Stimulated activated CD8-positive, alpha-beta memory T cell treated with anti-CD3 and anti-CD28 coated beads, Interleukin-12 subunit alpha, Interleukin-12 subunit beta, amount 100 ng/mL, for 1 hour (primary cell): ENCODE data around the gene LPIN1.

Source experiments
- DNase-seq: peaks from one replicate; pipeline ENCODE4 v3.0.0-alpha.2; 2020; ENCODE audit warnings: low read depth

Gene LPIN1

DNA sequence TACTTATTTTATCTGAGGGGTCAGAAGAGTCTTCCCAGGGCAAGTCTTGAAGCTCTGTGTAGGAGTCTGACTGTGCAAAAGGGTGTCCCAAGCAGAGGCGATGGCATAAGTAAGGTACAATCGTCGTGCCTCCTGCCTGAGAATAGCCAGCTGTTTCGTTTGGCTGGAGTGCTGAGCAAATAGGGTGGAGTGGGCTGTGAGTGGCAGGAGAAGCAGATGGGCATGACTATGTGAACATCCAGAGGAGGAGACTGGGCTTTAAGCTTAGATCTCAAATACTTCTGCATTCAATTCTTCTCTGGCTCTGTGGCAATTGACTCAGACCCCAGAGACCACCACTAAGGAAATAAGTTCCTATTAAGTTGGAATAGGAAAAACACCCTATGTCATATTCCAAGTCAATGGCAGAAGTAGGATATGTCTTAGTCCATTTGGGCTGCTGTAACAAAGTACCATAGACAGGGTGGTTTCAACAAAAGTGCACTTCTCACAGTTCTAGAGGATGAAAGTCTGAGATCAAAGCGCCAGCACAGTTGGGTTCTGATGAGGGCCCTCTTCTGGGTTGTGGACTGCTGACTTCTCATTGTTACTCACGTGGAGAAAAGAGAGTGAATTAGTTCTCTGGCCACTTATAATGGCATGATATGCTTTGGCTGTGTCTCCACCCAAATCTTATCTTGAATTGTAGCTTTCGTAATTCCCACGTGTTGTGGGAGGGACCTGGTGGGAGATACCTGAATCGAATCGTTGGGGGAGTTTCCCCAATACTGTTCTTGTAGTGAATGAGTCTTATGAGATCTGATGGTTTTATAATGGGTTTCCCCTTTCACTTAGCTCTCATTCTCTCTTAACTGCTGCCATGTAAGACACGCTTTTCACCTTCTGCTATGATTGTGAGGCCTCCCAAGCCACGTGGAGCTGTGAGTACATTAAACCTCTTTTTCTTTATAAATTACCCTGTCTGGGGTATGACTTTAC lies 120.2 kb downstream of the LPIN1 start:
- DNase-seq, result no peak

DNA sequence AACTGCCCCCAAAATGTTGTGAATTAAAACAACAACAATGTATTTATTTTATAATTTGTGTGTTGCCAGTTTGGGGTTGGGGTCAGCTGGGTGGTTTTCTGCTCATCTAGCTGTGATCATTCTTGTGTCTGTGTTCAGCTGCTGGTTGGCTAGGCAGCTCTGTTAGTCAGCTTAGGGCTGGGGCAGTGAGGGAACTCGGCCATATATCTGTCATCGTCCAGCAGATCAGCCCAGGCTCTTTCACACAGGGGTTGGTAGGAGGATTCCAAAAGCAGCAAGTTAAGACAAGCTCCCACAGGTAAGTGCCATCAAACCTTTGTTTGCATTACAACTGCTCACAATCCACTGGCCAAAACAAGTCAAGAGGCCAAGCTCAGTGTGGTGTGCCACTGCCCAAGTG lies 121.5 kb downstream of the LPIN1 start:
- no peak for DNase-seq

DNA sequence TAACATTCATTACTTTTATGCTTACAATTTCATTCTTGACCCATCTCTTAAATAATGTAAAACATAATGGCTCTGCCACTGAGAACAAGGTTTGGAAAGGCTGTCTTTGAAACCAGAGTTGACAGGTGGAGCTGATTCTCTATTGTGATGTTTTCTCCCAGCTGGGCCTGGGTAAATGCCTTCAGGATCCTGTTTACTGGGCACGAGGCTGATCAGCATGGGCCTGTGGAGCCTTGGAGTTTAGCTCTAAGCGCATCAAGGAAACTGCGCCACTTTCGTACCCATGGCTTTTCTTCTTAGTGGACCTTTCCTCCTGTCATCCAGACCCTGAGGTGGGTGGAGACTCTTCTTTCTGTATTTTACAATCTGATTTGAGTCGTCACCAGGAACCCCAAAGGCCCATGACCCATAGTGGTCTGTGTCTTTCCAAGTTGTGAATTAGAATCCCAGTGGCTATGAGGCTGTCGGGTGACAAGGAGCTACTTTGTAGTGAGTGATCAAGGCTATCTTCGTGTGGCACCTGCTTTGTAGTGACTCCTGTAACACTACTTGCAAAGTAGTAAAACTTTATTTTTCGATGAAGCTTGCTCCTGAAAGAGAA lies 123.1 kb downstream of the LPIN1 start:
- DNase-seq, result no peak

DNA sequence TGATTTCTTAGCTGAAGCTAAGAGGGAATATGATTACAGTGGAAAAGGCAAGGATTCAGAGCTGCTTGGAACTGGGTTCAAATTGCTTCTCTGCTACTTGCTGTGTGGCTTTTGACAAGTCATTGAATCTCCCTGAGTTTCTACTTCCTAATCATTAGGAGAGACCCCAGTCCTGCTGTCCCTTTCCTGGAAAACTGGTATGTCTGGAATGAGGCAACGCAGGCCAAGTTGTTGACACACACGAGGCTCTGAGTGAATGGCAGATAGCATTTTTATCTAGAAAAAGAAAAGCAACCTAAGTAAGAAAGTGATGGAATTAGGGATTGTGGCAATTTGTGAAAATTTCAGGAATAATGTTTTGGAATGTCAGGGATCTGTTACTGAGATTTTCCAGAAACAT lies 123.6 kb downstream of the LPIN1 start:
- no peak for DNase-seq

DNA sequence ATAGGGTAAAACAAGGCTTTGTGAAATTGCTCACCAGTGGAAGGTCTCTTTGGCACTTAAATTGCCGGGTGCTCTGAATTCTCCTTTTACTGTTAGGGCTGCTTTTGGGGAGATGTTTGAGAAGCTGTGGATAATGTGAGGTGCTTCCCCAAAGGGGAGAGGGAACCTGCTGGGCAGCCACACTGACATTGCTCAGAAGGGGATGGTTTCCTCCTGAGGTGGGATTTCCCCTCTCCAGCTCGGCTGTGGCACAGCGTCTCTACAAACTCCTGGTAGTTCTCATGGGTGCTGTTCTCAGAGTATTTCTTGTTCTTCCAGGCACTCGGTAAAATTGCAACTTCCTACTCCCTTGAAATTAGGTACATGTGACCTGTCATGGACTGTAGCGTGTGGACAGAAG lies 124.2 kb downstream of the LPIN1 start:
- DNase-seq, result no peak

DNA sequence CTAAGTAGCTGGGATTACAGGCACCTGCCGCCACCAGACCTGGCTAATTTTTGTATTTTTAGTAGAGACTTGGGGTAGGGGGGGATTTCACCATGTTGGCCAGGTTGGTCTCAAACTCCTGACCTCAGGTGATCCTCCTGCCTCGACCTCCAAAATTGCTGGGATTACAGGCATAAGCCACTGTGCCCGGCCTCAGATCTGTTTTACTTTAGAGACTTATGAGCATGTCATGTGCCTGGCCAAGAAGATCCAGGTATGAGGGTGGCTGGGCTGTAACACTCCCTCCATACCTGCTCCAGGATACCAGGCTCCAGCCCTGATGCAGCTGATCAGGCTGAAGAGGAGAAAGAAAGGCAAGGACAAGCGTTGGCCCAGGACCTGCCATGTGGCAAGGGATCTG lies 125.0 kb downstream of the LPIN1 start:
- DNase-seq, result no peak

DNA sequence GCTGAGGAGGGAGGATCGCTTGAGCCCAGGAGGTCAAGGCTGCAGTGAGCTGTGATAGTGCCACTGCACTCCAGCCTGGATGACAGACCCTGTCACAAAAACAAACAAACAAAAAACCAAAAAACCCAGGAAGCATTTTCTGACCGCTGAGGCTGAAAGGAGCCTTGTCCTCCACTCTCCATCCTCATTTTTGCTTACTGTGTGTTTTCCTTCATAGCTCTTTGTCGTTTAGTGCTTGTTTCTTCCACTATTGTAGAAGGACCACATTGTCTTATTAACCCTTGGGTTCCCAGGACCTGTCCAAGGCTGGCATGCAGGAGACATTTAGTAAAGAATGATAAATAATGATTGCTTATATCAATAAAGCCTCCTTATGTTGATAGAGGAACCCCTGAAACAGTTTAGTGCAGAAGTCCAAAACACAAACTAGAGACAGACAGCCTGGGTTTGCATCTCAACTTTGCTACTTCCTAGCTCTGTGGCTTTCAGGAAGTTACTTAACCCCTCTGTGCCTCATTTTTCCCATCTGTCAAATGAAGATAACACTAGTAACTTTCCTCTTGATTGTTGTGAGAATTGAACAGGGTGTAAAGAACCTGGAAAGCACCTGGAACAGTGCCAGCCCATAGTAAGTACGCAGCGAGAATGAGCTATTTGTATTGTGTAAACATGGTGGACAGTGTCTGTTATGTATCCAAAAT lies 126.0 kb downstream of the LPIN1 start:
- DNase-seq, result no peak

DNA sequence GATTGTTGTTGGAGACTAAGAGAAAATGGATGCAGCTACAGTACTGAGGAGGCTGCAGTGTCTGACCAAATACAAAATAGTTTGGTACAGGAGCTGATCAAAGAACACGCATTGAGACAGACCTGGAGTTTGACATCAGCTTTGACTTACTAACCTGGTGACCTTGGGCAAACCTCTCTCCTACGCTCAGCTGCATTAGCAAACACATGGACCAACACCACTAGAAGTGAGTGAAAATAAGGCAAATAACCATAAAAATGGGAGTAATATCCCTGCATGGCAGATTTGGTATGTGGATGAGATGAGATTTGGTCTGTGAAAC lies 126.5 kb downstream of the LPIN1 start:
- DNase-seq, result no peak

DNA sequence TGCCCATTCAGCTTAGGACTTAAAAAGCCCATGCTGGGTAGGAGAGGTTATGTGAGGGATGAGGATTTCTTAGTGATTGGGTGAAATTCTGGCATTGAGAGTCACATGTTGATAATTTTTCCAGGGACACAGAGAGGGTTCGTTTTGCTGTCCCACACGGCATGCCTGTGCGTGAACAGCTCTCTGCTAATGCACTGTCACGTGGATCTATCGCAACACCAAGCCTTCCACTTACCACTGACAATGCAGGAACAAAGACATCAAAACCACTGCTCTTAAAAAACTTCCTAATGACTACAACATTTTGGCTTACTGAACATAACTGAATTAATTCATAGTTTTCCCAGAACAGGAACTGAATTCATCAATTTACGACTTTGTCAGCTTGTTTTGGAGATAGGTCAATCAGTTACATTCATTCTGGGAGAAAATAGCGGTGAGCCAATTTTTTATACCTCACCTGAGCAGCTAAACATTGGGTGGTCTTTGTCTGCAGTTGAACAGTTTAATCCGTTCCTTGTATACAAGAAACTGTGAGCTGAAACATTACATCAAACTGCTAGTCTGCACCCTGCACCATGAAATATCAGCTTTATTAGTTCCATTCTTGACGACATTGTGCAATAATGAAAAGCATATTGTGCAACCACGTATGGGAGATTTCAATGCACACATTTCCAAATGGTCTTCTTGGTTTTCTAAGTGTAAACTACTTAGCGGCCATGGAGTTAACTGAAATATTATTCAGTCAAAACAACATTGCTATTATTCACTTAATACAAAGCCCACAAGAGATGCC lies 127.1 kb downstream of the LPIN1 start:
- no peak for DNase-seq

DNA sequence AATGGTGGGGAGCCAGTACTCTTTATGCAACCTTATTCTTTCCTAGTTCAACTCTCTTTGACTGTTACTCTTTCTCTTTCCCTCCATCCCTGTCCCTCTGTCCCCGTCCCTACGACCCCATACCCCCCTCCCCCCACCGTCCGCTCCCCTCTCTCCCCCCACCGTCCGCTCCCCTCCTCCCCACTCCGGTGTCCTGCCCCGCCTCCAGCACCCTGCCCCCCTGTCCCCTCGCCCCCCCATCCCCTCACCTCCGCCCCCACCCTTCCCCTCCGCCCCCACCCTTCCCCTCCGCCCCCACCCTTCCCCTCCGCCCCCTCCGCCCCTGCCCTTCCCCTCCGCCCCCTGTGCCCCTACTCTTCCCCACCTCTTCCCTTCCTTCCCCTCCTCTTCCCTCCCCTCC lies 128.4 kb downstream of the LPIN1 start:
- DNase-seq, result no peak

DNA sequence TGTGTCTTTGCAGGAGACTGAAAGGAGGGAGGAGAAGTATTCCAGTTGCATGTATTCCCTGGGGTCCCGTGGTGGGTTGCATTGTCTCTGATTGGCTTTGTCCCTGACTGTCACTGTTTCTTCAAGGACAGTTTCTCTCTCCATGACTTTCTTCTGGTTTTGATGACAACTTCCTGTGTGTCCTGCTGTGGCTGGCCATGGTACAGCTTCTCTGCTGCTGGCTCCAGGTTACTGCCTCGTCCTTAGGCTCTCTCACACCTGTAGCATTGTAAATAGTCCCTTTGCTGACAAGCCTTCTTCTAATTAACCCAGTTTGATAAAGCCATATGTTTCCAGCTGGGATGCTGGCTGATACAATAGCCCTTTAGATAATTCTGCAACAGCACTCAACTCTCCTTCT lies 129.0 kb downstream of the LPIN1 start:
- no peak for DNase-seq

DNA sequence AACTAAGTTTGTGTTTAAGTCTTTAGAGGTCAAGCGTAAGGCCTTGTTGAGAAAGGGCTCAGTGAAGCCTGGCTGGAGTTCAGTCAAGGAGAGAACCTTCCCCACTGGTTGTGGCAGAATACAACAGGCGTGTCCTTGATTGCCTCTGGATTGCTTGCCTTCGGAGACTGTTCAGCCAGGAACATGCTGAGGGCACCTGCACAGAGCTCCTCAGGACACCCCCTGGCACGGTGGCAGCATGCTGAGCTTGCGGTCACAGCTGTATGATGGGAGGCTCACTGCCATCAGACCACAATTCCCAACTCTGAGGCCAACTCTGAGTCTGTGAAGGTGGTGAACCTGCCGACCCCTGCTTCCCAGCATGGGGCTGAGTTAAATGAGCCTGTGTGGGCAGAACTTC lies 130.0 kb downstream of the LPIN1 start:
- no peak for DNase-seq

DNA sequence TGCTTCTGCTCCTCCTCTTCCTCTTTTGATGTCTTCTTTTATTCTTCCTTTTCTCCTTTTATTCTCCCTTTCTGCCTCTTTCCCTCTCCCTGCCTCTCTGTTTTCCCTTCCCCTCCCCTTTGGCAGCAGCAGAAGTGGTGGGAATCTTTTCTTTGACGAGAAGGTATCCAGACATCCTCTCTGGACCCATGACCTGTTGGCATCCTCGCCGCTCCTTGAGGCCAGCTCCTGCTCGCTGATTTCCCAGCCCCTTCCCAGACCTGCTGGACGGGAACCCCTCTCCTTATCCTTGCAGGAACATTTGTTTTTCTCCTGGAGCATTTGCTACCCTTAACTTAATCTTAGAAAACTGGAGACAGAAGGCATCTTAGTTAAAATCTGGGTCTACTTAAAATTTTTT lies 130.5 kb downstream of the LPIN1 start:
- DNase-seq, result no peak
